HCT116 (cell line): ENCODE data around the gene CXCL13.

Experiments used
- CEBPB ChIP-seq: IDR thresholded peaks from 2 replicates; pipeline ENCODE4 v1.6.1; 2012; ENCODE audit warnings: low read depth
- POLR2A ChIP-seq: IDR thresholded peaks from 2 replicates; pipeline ENCODE4 v1.7.0; 2011; ENCODE audit warnings: borderline replicate concordance; ENCODE audit not compliant: insufficient read depth, insufficient read length; ENCODE audit errors: extremely low read depth
- POLR2AphosphoS5 ChIP-seq: IDR thresholded peaks from 2 replicates; pipeline ENCODE4 v1.6.1; 2011; ENCODE audit warnings: mild to moderate bottlenecking, low read depth, low read length, moderate library complexity
- SIN3A ChIP-seq: IDR thresholded peaks from 2 replicates; pipeline ENCODE4 v1.6.1; 2012; ENCODE audit warnings: low read depth

- no peak for TF ChIP-seq SIN3A
- TF ChIP-seq POLR2AphosphoS5: no peak
- TF ChIP-seq CEBPB: no peak
- TF ChIP-seq POLR2A: no peak
Observed at GRCh38 chr4:77576351-77576750, 29.3 kb upstream of the CXCL13 start.
